ENCODE measurements around the gene INKA1.

- TF ChIP-seq MAX (IDR thresholded peaks at IDR 0.05) (peak; percentile 74), CTCF (IDR thresholded peaks at IDR 0.05; ENCODE audit: low read depth, low read length, missing input control) (no peak), FOXA1 (IDR thresholded peaks at IDR 0.05) (no peak), JUND (IDR thresholded peaks at IDR 0.05) (no peak), REST (IDR thresholded peaks at IDR 0.05) (no peak), NR2F2 (IDR thresholded peaks at IDR 0.05) (no peak), ATF3 (IDR thresholded peaks at IDR 0.05) (no peak), YY1 (IDR thresholded peaks at IDR 0.05) (peak; percentile 99), EGR1 (IDR thresholded peaks at IDR 0.05; ENCODE audit: low read depth in 2 of 2) (peak in 1 of 2 donors; percentile 78), GABPA (IDR thresholded peaks at IDR 0.05 in 1 of 2, conservative IDR thresholded peaks at IDR 0.05 in 1 of 2) (peak in 1 of 2 donors; percentile 74), RAD21 (IDR thresholded peaks at IDR 0.05) (no peak)
These were observed 16.5 kb upstream of the INKA1 start, which contains the start of gene IP6K1 for GRCh38 chr3:49786357-49787181.

All from liver (tissue), 3 donors.